Measurements from ENCODE around the gene HOXA5. TPM values are rescaled to one million over a fixed set of nuclear protein-coding genes. Genes with fewer than 3 reads are reported as not detected.

HOXA5 gene
- total and polyA plus RNA-seq, 11 donors = 0.07 to 2.8 (median 0.36) TPM; not detected in 7

- ATAC-seq = peak in 2 of 4 donors; percentile 10 to 54
These were observed 25.5 kb downstream of the HOXA5 start for GRCh38 chr7:27117887-27118491.

GRCh38 chr7:27116962-27117886, 26.3 kb downstream of the HOXA5 start:
- H3K4me3 ChIP-seq = peak overlapping the region in 8 of 12 donors; percentile 9 to 51 (median 23)
- ATAC-seq = no peak
- no peak for TF ChIP-seq CTCF (IDR thresholded peaks at IDR 0.05)
- no peak for TF ChIP-seq POLR2A (IDR thresholded peaks at IDR 0.05)
- peak overlapping the region in 7 of 12 donors; percentile 14 to 93 (median 75) for H3K27ac ChIP-seq
- peaks cover 0 to 20% (median 0%) of the 10 kb centered on the region in 12 donors for H3K4me1 ChIP-seq
- 13 to 20% (median 17%) methylated on average over 12 of the region's 12 CpGs for WGBS, 4 donors
- no peaks in the 10 kb centered on the region for H3K9me3 ChIP-seq
- DNase-seq = no peak
- H3K36me3 ChIP-seq = no peaks in the 10 kb centered on the region
- intact Hi-C loops (cut with DNase I) = no loop called here
- peaks cover 42 to 98% (median 81%) of the 10 kb centered on the region in 9 donors for H3K27me3 ChIP-seq

More at GRCh38 chr7:27117887-27118491, 25.5 kb downstream of the HOXA5 start:
- H3K4me1 ChIP-seq = peaks cover 0 to 20% (median 0%) of the 10 kb centered on the region in 12 donors
- peaks cover 42 to 98% (median 78%) of the 10 kb centered on the region in 9 donors for H3K27me3 ChIP-seq
- peak overlapping the region in 8 of 12 donors; percentile 9 to 93 (median 68) for H3K27ac ChIP-seq
- peak overlapping the region in 9 of 12 donors; percentile 9 to 51 (median 23) for H3K4me3 ChIP-seq
- H3K36me3 ChIP-seq = no peaks in the 10 kb centered on the region
- DNase-seq = no peak
- TF ChIP-seq CTCF (IDR thresholded peaks at IDR 0.05) (no peak), POLR2A (IDR thresholded peaks at IDR 0.05) (no peak)
- H3K9me3 ChIP-seq = no peaks in the 10 kb centered on the region
- intact Hi-C loops (cut with DNase I) = no loop called here
- 7 to 13% (median 9%) methylated on average over 19 of the region's 19 CpGs for WGBS, 4 donors

- H3K9me3 ChIP-seq = no peaks in the 10 kb centered on the region
- peaks cover 0 to 20% (median 0%) of the 10 kb centered on the region in 12 donors for H3K4me1 ChIP-seq
- peaks cover 44 to 98% (median 83%) of the 10 kb centered on the region in 9 donors for H3K27me3 ChIP-seq
- TF ChIP-seq POLR2A (IDR thresholded peaks at IDR 0.05) = no peak
- TF ChIP-seq CTCF (IDR thresholded peaks at IDR 0.05) = no peak
- 24 to 28% (median 25%) methylated on average over 20 of the region's 20 CpGs for WGBS, 4 donors
- DNase-seq (no peak), ATAC-seq (no peak)
- no peaks in the 10 kb centered on the region for H3K36me3 ChIP-seq
- peak overlapping the region in 7 of 12 donors; percentile 31 to 93 (median 75) for H3K27ac ChIP-seq
- H3K4me3 ChIP-seq = peak overlapping the region in 7 of 12 donors; percentile 5 to 51 (median 27)
- intact Hi-C loops (cut with DNase I) = no loop called here
These were observed 27.2 kb downstream of the HOXA5 start for GRCh38 chr7:27116031-27116961.

Data from heart left ventricle (tissue), 16 donors.